ENCODE results near the gene RAB36. TPM values are rescaled to one million over a fixed set of nuclear protein-coding genes. Genes with fewer than 3 reads are reported as not detected.

RAB36 gene
- total RNA-seq, 1 donor from 2014 or later, result 1.8 TPM

DNA sequence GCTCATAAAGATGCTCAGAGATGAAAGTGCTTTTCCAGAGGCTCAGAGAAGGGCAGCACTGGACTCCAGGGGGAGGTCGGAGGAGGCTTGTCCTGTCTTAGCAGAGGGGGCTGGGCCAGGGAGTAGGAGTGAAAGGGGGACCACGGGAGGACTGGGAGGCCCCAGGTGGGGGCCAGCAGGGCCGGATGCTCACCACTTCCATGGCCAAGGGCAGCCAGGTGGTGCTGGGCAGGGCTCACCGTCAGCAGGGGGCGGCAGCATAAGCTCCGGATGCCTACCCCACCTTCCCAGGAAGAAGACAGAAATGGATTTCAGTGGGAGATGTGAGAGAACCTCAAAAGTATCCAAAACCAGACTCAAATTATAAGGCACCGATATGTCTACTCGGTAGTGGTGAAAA is 11.0 kb downstream of the RAB36 start:
- Histone ChIP-seq H3K4me1 (no peaks in the 10 kb centered on the region), H3K9me3 (no peaks in the 10 kb centered on the region), H3K27me3 (no peaks in the 10 kb centered on the region), H3K4me3 (no peak overlapping the region), H3K27ac (no peak overlapping the region), H3K36me3 (peaks cover 4 to 7% of the 10 kb centered on the region in 2 donors)
- TF ChIP-seq, protein P1, sequence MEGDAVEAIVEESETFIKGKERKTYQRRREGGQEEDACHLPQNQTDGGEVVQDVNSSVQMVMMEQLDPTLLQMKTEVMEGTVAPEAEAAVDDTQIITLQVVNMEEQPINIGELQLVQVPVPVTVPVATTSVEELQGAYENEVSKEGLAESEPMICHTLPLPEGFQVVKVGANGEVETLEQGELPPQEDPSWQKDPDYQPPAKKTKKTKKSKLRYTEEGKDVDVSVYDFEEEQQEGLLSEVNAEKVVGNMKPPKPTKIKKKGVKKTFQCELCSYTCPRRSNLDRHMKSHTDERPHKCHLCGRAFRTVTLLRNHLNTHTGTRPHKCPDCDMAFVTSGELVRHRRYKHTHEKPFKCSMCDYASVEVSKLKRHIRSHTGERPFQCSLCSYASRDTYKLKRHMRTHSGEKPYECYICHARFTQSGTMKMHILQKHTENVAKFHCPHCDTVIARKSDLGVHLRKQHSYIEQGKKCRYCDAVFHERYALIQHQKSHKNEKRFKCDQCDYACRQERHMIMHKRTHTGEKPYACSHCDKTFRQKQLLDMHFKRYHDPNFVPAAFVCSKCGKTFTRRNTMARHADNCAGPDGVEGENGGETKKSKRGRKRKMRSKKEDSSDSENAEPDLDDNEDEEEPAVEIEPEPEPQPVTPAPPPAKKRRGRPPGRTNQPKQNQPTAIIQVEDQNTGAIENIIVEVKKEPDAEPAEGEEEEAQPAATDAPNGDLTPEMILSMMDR (IDR thresholded peaks at IDR 0.05), result no peak
- intact Hi-C loops (cut with DNase I), result no loop called here
- no peak for DNase-seq (ENCODE audit: low spot score in 2 of 2)

DNA sequence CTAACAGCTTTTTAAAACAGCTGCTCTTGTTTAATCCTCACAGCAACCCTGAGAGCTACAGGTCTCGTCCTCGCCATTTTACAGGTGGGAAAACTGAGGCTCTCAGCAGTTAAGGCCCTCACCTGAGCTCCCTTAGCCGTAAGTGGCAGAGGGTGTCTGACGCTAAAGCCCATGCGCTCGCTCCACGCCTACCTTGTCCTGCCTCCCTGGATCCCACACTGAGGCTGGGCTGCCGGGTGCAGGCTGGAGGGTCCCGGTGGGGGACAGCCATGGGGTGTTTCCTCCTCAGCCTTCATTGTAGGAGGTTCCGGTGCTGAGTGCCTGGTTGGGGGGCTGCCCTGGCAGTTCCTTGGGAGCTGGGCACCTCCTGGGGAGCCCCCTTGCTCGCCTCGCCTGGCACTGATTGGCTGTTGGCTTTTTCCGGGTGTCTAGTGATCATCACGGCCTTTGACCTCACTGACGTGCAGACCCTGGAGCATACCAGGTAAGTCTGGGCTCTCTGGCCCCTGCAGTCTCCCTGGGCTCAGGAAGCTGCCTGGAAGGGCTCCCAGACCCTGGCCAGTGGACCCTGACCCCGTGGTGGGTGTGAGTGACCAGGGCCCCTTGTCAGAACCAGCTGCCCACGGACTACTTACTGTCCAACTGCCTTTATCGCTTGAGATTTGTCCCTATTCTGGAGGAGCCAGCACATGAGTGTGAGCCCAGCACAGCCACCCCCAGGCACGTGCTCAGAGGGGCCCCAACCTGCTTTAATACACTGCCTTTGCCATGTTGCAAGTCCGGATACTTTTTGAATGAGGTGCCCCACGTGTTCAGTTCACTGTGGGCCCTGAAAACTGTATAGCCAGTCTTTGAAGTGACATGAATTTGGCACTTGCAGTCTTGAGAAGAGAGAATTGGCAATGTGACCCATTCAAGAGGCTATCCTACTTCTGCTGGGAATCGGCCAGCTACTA is 12.6 kb downstream of the RAB36 start:
- no peak overlapping the region for H3K4me3 ChIP-seq
- no peaks in the 10 kb centered on the region for H3K27me3 ChIP-seq
- intact Hi-C loops (cut with DNase I), result no loop called here
- no peaks in the 10 kb centered on the region for H3K9me3 ChIP-seq
- DNase-seq (ENCODE audit: low spot score in 2 of 2), result no peak
- TF ChIP-seq, protein P1 (IDR thresholded peaks at IDR 0.05), result no peak
- no peaks in the 10 kb centered on the region for H3K4me1 ChIP-seq
- no peak overlapping the region for H3K27ac ChIP-seq
- peaks cover 2 to 7% of the 10 kb centered on the region in 2 donors for H3K36me3 ChIP-seq

DNA sequence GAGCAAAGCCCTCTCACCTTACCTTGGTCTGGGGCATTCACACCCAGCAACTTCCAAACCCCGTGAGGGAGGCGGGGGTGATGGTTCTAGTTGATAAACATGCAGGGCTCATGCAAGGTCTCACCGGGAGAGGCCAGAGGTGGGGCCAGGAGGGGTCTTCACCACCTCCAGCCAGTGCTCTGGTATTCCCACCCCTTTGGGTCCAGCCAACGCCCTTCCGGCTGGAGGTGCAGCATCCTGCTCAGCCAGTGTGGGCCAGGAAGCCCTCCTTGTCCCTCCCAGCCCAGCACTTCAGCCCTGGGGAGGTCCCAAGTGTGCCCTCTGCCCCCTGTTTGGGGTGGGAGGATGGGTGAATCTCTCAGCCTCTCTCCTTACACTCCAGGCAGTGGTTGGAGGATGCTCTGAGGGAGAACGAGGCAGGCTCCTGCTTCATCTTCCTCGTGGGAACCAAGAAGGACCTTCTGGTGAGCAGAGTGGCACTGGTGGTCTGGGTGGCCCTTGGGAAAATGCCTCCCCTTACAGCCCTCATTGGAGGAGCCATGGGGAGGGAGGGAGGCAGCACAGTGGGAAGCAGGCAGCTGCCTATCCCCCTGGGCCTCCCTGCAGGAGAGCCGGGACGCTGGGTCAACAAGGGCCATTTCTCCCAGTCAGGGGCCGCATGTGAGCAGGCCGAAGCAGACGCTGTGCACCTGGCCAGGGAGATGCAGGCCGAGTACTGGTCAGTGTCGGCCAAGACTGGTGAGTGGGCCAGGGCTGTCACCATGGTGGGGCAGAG is 13.4 kb downstream of the RAB36 start:
- Histone ChIP-seq H3K27ac (no peak overlapping the region), H3K36me3 (peaks cover 0 to 7% of the 10 kb centered on the region in 2 donors), H3K9me3 (no peaks in the 10 kb centered on the region), H3K4me1 (no peaks in the 10 kb centered on the region), H3K4me3 (no peak overlapping the region), H3K27me3 (no peaks in the 10 kb centered on the region)
- TF ChIP-seq, protein P1 (IDR thresholded peaks at IDR 0.05), result no peak
- intact Hi-C loops (cut with DNase I), result no loop called here
- DNase-seq (ENCODE audit: low spot score in 2 of 2), result no peak

DNA sequence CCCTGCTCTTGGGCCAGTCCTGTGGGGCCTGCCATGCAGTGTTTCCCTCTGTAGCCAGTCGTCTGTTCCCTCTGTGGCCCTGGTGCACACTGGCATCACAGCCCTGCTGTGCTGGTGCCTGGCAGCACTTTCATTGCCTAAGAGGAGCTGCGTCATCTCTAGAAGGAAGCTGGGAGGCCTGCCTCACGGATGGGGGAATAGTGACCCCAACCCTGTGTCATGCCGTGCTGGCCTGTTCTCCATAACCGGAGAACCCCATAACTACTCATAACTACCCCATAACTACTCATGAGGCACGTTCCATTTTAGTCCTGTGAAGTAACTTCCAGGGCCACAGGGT is 14.0 kb downstream of the RAB36 start:
- no peak overlapping the region for H3K27ac ChIP-seq
- no peak for DNase-seq (ENCODE audit: low spot score in 2 of 2)
- peaks cover 0 to 7% of the 10 kb centered on the region in 2 donors for H3K36me3 ChIP-seq
- intact Hi-C loops (cut with DNase I), result no loop called here
- no peaks in the 10 kb centered on the region for H3K4me1 ChIP-seq
- TF ChIP-seq, protein P1 (IDR thresholded peaks at IDR 0.05), result no peak
- no peaks in the 10 kb centered on the region for H3K9me3 ChIP-seq
- no peak overlapping the region for H3K4me3 ChIP-seq
- H3K27me3 ChIP-seq, result no peaks in the 10 kb centered on the region

DNA sequence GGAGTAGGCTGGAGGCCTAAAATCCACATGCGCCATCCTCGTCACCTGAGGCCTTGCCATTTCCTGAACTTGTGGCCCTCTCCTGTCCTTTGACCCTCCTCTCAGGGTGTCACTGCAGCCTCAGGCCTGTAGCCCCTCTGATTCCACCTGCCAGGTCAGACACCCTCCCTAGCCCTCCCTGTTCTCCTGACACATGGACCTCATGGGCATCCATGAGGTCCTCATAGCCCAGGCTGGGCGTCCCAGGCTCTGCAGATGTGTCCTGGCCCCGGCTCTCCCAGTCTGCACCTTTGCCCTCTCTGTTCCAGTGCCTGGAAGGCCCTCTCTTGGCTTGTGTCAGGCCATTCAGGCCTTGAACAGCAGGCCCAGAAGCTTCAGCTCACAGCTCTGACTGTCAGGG is 15.8 kb downstream of the RAB36 start:
- no peaks in the 10 kb centered on the region for H3K27me3 ChIP-seq
- no peak for DNase-seq (ENCODE audit: low spot score in 2 of 2)
- peaks cover 0 to 7% of the 10 kb centered on the region in 2 donors for H3K36me3 ChIP-seq
- intact Hi-C loops (cut with DNase I), result no loop called here
- TF ChIP-seq, protein P1 (IDR thresholded peaks at IDR 0.05), result no peak
- H3K4me3 ChIP-seq, result no peak overlapping the region
- no peaks in the 10 kb centered on the region for H3K4me1 ChIP-seq
- H3K27ac ChIP-seq, result no peak overlapping the region
- H3K9me3 ChIP-seq, result no peaks in the 10 kb centered on the region
